Mesothelial cell of epicardium (in vitro differentiated cells): ENCODE data around the gene RBM20. TPM values are rescaled to one million over a fixed set of nuclear protein-coding genes. Genes with fewer than 3 reads are reported as not detected.
A peak's percentile ranks its signal among the peaks of the same experiment; 100 is the strongest.

Experiments used
- DNase-seq, 2 experiments: peaks; one replicate each; pipeline ENCODE4 v3.0.0; 2021; ENCODE audit warnings: low spot score in 2 of 2; ENCODE audit not compliant: unreplicated experiment in 2 of 2
- H3K27ac Mint-ChIP-seq: 2 replicates; pipeline ENCODE4 v1.8.0; 2021; ENCODE audit warnings: mixed read lengths
- H3K27me3 Mint-ChIP-seq: 2 replicates; pipeline ENCODE4 v1.8.0; 2021; ENCODE audit warnings: low read depth, mixed read lengths
- H3K36me3 Mint-ChIP-seq: 2 replicates; pipeline ENCODE4 v1.8.0; 2021; ENCODE audit warnings: mixed read lengths
- H3K4me1 Mint-ChIP-seq: 2 replicates; pipeline ENCODE4 v1.8.0; 2021; ENCODE audit warnings: mixed read lengths
- H3K4me3 Mint-ChIP-seq: 2 replicates; pipeline ENCODE4 v1.8.0; 2021; ENCODE audit warnings: mild to moderate bottlenecking, moderate library complexity, mixed read lengths
- H3K9me3 Mint-ChIP-seq: 2 replicates; pipeline ENCODE4 v1.8.0; 2021; ENCODE audit warnings: mixed read lengths
- CTCF ChIP-seq: fragments of 200-600 bp; sonication (generic); IDR thresholded peaks from one replicate; pipeline ENCODE4 v1.5.0; 2021; ENCODE audit warnings: antibody characterized with exemption; ENCODE audit not compliant: unreplicated experiment
- total RNA-seq: library from RNA; stranded (reverse); gene quantifications from 3 replicates; pipeline ENCODE4 v1.2.1, GENCODE V29; 2021

Gene RBM20
- total RNA-seq, 1 donor from 2014 or later = 23.3 TPM

GRCh38 chr10:110824152-110824441 is 180.0 kb downstream of the RBM20 start:
- Mint-ChIP-seq H3K27ac (peak overlapping the region; percentile 71), H3K9me3 (no peaks in the 10 kb centered on the region), H3K4me1 (peaks cover 46% of the 10 kb centered on the region), H3K36me3 (no peaks in the 10 kb centered on the region), H3K27me3 (no peaks in the 10 kb centered on the region), H3K4me3 (no peak overlapping the region)
- TF ChIP-seq CTCF = no peak
- no peak for DNase-seq

DNA sequence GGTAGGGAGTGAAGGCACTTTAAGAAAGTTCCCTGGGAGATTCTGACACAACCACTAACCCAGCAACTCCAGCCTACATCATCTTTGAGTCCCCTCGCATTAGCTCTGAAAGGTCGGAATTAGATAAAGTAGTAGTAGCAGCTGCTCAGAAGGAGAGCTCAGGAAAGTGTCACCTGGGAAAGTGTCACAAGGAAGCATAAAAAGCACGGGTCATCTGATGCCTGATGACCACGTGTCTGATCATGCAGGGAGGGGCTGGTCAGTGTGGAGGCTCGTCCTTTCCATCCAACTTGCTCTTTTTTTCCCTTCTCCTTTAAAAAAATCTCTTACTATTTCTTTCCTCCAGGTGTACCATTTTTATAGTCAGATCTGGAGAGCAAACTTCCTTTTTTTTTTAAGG is 180.5 kb downstream of the RBM20 start:
- Mint-ChIP-seq H3K4me3 (no peak overlapping the region), H3K4me1 (peaks cover 46% of the 10 kb centered on the region), H3K27ac (peak overlapping the region; percentile 71), H3K27me3 (no peaks in the 10 kb centered on the region), H3K36me3 (no peaks in the 10 kb centered on the region), H3K9me3 (no peaks in the 10 kb centered on the region)
- DNase-seq = no peak
- no peak for TF ChIP-seq CTCF

GRCh38 chr10:110825508-110825907 is 181.4 kb downstream of the RBM20 start:
- Mint-ChIP-seq H3K27me3 (no peaks in the 10 kb centered on the region), H3K4me1 (peaks cover 38% of the 10 kb centered on the region)

DNA sequence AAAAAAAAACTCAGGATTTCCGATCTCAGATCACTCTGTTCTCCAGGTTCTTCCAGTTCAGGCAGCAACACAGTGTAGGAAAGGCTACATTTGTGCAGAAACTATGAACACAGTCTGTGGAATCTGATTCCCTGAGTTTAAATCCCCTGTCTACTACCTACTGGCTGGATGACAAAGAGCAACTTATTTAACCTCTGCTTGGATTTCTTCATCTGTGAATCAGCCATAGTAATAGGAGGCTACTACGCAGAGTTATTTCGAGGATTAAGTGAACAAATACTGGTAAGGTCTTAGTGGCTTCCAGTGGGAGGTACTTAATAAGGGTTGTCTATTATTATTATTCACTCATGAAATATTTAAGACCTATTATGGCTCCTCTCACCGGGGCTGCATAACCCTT is 183.3 kb downstream of the RBM20 start:
- Mint-ChIP-seq H3K27ac (no peak overlapping the region), H3K4me1 (peaks cover 22% of the 10 kb centered on the region), H3K36me3 (peaks cover 4% of the 10 kb centered on the region), H3K9me3 (no peaks in the 10 kb centered on the region), H3K27me3 (no peaks in the 10 kb centered on the region), H3K4me3 (no peak overlapping the region)
- TF ChIP-seq CTCF = no peak
- no peak for DNase-seq

More at GRCh38 chr10:110825508-110825907, 181.4 kb downstream of the RBM20 start:
- TF ChIP-seq CTCF = no peak
- Mint-ChIP-seq H3K4me3 (no peak overlapping the region), H3K27ac (no peak overlapping the region), H3K36me3 (peaks cover 3% of the 10 kb centered on the region), H3K9me3 (no peaks in the 10 kb centered on the region)
- DNase-seq = no peak

DNA sequence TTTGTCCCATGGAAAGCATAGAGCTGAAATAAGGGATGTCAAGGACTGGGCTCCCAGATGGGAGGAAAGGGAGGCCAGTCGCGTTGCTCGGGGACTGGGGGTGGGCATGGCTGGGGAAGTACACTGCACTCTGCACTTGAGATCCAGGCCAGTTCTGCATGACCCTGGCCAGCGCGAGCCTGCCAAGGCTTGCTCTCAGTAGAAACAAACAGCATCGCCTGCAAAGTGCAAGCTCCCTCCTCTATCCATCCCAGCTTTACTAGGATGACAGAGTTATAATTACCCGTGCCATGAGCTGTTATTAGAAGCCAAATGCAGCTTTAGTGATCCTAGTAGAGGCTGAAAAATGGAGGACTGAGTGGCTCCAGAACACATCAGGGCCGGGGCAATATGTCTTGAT is 183.7 kb downstream of the RBM20 start:
- Mint-ChIP-seq H3K27ac (no peak overlapping the region), H3K4me3 (no peak overlapping the region), H3K9me3 (no peaks in the 10 kb centered on the region)

More for the DNA sequence above, 183.7 kb downstream of the RBM20 start:
- no peak for DNase-seq
- no peaks in the 10 kb centered on the region for H3K27me3 Mint-ChIP-seq
- peaks cover 4% of the 10 kb centered on the region for H3K36me3 Mint-ChIP-seq
- TF ChIP-seq CTCF = no peak
- H3K4me1 Mint-ChIP-seq = peaks cover 17% of the 10 kb centered on the region
